HL-60 (cell line): ENCODE results near the gene CTR9.

Source experiments
- CTCF ChIP-seq: IDR thresholded peaks from one replicate; pipeline ENCODE4 v1.5.1; 2011; ENCODE audit warnings: low read length, control low read depth, inconsistent platforms; ENCODE audit not compliant: insufficient read depth
- POLR2AphosphoS5 ChIP-seq: IDR thresholded peaks from 2 replicates; pipeline ENCODE4 v1.6.1; 2012; ENCODE audit warnings: low read depth
- REST ChIP-seq: IDR thresholded peaks from 2 replicates; pipeline ENCODE4 v1.6.1; 2012; ENCODE audit warnings: low read depth; ENCODE audit not compliant: insufficient replicate concordance
- SPI1 ChIP-seq: IDR thresholded peaks from 2 replicates; pipeline ENCODE4 v1.6.1; 2012; ENCODE audit warnings: low read depth, mild to moderate bottlenecking, borderline replicate concordance

- no peak for TF ChIP-seq CTCF
- no peak for TF ChIP-seq POLR2AphosphoS5
- TF ChIP-seq REST: no peak
- no peak for TF ChIP-seq SPI1
Observed at GRCh38 chr11:10715571-10715970, 35.5 kb upstream of the CTR9 start.
